MV-4-11 (cell line): Measurements from ENCODE around the gene FAM167B.
A peak's percentile ranks its signal among the peaks of the same experiment; 100 is the strongest.

Experiments
- DNase-seq: peaks from one replicate; lab custom pipeline; 2025; lab: John Stamatoyannopoulos, UW

FAM167B gene

GRCh38 chr1:32223683-32224082 is 23.3 kb upstream of the FAM167B start:
- DNase-seq: no peak

- DNase-seq: no peak
Observed at GRCh38 chr1:32224285-32224684, 22.7 kb upstream of the FAM167B start.

DNA sequence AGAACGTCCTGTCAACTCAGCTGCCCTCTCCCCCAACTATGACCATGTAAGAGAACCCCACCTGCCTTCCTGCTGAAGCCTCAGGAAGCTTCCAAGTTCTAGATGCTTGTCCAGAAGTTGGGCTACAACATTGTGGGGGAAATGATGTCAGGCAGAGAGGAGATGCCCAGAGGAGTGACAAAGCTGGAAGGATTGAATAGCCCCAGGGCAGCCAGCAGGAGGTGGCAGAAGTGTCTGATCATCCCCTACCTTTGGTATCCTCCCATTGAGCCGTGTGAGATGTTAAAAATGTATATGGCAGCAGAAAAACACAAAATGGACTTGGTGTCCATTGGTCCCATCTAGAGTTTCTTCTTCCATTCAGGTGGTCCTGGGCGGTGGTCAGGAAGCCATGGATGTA is 18.3 kb upstream of the FAM167B start:
- DNase-seq: no peak

- no peak for DNase-seq
Observed at GRCh38 chr1:32231843-32232432, 15.1 kb upstream of the FAM167B start.

DNA sequence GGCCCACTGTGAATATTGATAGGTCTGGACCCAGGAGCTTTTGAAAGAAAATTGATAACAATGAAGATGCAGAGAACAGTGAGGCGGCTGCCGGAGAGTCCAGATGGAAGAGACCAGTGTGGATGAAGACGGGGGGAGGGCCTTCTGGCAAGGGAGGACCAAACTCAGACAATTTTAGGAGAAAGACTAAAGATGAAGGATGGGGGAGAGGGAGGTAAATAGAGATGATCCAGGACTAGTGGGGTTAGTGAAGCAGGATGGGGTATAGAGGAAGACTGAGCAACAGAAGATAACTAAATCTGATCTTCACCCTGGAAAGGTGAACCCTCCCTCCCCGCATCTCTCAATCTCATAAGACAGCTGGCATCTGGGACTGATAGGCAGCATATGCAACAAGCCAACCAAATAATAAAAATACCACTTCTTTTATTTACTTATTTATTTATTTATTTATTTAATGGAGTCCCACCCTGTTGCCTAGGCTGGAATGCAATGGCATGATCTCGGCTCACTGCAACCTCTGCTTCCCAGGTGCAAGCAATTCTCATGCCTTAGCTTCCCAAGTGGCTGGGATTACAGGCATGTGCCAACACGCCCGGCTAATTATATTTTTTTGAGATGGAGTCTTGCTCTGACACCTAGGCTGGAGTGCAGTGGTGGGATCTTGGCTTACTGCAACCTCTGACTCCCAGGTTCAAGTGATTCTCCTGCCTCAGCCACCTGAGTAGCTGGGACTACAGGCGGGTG is 14.3 kb upstream of the FAM167B start:
- DNase-seq: no peak

DNA sequence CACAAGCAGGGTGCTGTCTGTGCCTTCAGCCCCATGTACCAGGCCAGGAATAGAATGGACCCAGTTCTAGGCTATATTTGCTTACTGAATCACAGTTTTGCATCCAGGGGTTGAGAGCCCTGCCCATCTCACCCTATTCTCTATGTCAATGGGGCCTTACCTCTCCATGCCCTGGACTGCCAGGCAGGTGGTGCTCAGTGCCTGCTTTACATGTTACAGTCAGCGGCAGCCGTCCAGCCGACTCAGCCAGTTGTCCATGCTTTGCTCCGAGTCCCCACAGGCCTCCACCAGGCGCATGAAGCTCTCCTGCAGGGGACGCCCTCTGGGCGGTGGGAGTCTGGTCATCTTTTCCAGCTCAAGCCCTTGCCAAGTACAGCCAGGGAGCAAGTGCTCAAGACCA is 12.2 kb upstream of the FAM167B start:
- no peak for DNase-seq

DNA sequence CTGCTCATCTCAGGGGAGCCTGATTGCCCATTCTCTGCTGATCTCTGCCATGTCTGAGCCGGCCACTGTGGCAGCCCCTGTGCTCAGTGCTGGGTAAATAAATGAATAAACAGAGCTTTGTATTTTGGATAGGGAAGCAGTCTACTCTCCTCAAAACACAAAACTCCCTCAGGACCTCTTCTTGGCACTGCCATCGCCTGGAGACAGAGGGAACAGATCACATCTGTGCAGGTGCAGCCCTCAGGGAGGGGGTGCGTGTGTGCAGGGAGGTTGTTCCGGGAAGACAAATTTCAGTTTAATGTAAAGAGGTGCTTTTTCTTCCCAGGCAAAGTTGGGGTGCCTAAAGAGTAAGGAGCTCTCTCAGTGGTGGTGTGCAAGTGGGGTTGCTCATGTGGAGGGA is 7.7 kb upstream of the FAM167B start:
- DNase-seq: no peak

- DNase-seq: no peak
Observed at GRCh38 chr1:32239790-32240139, 7.3 kb upstream of the FAM167B start.

- peak; percentile 11 for DNase-seq
Observed at GRCh38 chr1:32240140-32240951, 6.7 kb upstream of the FAM167B start.

DNA sequence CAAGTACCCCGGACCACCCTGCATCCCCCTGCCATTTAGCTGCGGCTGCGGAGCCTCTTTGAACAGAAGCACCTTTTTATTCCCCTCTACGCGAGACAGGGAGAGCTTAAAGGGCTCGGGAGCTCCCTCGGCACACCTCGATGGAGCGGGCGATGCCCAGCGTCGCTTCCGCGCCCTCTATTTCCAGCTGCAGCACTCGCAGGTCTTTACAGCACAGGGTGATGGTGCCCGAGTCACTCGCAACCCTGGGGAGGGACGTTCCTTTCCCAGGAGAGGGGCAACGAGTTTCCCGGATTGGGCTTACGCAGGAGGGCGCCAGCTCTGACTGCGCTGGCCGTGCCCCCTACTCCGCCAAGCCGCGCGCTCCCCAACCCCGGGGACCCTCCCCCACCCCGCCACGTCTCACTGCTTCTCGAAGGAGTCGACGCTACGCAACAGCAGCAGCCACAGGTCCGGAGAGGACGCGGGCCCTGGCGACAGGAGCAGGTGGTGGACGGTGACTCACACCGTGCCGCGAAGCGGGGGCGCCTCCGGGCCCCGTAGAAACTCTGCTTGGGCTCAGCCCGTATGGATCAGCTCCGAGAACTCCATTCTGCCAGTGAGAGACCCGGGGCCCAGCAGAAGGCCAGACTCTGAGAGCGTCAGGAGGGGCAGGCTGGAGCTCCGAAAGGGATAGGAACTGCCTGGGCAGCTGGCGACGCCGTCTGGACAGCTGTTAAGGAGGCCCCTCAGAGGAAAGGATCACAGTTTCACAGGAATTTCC is 5.8 kb upstream of the FAM167B start:
- no peak for DNase-seq

- peak; percentile 65 for DNase-seq
Observed at GRCh38 chr1:32242341-32242851, 4.6 kb upstream of the FAM167B start.

DNA sequence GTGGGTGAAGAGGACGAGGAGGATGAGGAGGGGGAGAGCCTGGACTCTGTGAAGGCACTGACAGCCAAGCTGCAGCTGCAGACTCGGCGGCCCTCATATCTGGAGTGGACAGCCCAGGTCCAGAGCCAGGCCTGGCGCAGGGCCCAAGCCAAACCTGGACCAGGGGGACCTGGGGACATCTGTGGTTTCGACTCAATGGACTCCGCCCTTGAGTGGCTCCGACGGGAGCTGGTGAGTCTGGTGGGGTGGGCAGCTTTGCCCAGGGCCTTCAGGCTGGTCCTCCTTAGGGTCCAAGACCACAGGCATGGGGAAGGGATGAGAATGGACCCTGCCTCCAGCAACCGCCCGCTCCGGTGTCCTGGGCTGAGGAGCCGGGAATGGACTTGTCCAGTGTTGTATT is 430 bp downstream of the FAM167B start:
- DNase-seq: no peak

GRCh38 chr1:32247983-32248889 is 1.2 kb downstream of the FAM167B start:
- DNase-seq: peak; percentile 23

DNA sequence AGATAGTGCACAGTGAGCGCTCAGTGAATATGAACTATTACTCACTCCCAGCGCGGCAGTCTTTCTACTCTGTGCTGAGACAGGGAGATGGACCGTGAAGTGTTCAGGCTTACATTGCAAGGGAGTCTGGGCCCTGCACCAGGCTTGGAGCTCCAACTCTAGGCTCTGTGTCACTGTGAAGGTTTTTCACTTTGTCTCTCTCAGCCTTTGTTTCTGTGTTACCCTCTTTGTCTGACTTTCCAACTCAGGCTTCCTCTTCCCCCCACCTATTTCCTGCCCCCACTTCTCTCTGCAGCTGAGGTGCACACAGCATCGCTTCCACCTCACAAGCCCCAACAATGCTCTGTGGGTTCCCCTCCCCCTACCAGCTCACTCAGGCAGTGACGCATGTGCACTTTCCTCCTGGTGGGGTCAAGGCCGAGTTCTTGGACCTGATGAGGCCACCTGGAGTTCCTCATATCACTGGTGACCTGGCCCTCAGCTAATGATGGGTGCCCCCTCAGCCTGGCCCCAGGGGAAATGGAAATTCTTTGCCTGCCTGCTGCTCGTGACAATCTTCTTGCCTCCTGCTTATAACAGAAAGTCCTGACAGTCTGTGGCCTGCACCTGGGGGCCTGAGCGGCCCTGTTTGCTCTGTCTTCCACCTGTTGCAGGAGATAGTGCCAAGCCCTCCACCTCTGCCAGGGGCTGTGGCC is 3.0 kb downstream of the FAM167B start:
- DNase-seq: peak; percentile 8

DNA sequence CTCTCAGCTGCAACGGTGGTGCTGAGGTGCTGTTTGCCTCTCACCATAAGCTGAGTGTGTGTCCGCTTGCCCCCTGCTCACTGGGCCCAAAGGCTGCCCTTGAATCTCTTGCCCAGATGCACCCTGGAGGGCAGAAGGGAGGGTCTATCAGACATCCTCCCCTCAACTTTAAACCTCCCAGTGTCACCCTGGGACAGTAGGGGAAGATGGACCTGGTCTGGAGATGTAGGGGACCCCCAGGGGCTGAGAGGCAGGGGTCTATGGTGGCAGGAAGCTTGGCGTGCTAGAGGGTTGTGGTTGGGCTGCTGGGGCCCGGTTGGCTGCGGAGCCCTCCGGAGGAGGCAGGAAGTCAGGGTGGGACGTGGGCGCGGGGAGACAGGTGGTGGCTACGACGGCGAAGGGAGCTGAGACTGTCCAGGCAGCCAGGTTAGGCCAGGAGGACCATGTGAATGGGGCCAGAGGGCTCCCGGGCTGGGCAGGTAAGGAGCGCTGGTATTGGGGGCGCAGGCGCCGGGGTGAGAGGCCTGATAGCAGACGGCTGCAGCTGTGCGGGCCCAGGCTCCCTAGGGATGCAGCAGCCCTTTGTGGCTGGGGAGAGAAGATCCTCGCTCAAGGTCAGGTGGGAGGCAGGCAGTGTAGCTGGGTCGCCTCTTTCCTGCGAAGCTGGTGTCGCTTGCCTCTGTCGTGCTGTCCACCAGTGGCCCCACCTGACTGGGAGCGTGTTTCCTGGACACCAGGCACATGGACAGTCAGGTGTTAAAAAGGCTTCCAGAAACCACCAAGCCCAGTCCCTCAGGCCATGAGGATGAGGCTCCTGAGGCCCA is 4.1 kb downstream of the FAM167B start, which contains the start of gene LCK:
Gene LCK, plus strand, starts transcription at position 373 of the 824 bp plus-strand sequence. CDS start 23,065 bp downstream, outside the sequence.
- no peak for DNase-seq

- no peak for DNase-seq
Observed at GRCh38 chr1:32255072-32256071, 8.3 kb downstream of the FAM167B start.

DNA sequence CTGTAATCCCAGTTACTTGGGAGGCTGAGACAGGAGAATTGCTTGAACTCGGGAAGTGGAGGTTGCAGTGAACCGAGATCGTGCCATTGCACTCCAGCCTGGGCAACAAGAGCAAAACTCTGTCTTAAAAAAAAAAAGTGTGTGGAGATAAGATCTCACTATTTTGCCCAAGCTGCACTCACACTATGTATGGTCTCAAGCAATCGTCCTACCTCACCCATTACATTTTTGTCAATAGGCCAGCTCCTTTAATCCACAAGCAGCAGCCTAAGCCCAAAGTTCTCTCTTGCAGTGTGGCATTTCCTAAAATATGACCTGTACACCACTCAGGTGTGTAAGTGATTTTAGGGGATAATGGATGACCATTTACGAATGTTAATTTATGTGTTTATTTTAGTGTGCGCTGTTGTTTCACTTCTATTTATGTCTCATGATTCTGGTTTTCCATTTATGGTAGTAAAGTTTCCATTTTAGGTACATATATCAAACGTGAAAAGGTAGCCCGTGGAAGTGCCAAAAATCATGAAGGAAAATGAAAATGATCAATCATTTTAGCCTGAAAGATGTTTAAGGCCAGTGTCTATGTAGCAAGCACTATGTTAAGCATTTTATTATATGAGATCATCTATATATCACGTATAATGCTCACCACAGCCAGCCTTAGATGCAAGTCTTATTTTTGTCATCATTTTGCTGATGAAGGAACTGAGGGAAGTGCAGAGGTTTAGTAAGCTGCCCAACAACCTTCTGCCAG is 9.6 kb downstream of the FAM167B start:
- DNase-seq: no peak

- no peak for DNase-seq
Observed at GRCh38 chr1:32257227-32257508, 10.1 kb downstream of the FAM167B start.
